SK-N-SH treated with all-trans-retinoic acid at 6 μM for 48 hours (cell line): ENCODE measurements around the gene STK33.

Source experiments
- BACH2 ChIP-seq: fragments of 250-450 bp; sonication (Bioruptor Pico); IDR thresholded peaks from 2 replicates; pipeline ENCODE4 v1.9.0; 2021; ENCODE audit warnings: mild to moderate bottlenecking, borderline replicate concordance
- CREB5 ChIP-seq: fragments of 250-450 bp; sonication (Bioruptor Pico); IDR thresholded peaks from 2 replicates; pipeline ENCODE4 v1.5.1; 2020; ENCODE audit warnings: low read depth, mild to moderate bottlenecking, moderate library complexity
- CSDC2 ChIP-seq: fragments of 250-450 bp; sonication (Bioruptor Pico); IDR thresholded peaks from 2 replicates; pipeline ENCODE4 v1.5.0; 2020; ENCODE audit warnings: mild to moderate bottlenecking, moderate library complexity
- GLIS3 ChIP-seq: fragments of 250-450 bp; sonication (Bioruptor Pico); IDR thresholded peaks from 2 replicates; pipeline ENCODE4 v1.5.0; 2020; ENCODE audit warnings: mild to moderate bottlenecking, moderate library complexity
- ISL1 ChIP-seq: fragments of 250-450 bp; sonication (Bioruptor Pico); IDR thresholded peaks from 2 replicates; pipeline ENCODE4 v2.1.2; 2022; ENCODE audit warnings: mild to moderate bottlenecking, moderate library complexity
- OSR1 ChIP-seq: fragments of 250-450 bp; sonication (Bioruptor Pico); IDR thresholded peaks from 2 replicates; pipeline ENCODE4 v1.8.0; 2022; ENCODE audit warnings: moderate library complexity, mild to moderate bottlenecking, inconsistent platforms
- PATZ1 ChIP-seq: fragments of 250-450 bp; sonication (Bioruptor Pico); IDR thresholded peaks from 2 replicates; pipeline ENCODE4 v1.8.0; 2020; ENCODE audit warnings: mild to moderate bottlenecking, moderate library complexity, borderline replicate concordance
- RARB ChIP-seq: fragments of 250-450 bp; sonication (Bioruptor Pico); IDR thresholded peaks from 2 replicates; pipeline ENCODE4 v1.8.0; 2021; ENCODE audit warnings: mild to moderate bottlenecking, moderate library complexity
- SNAI2 ChIP-seq: fragments of 250-450 bp; sonication (Bioruptor Pico); IDR thresholded peaks from 2 replicates; pipeline ENCODE4 v1.5.0; 2020; ENCODE audit warnings: mild to moderate bottlenecking, moderate library complexity
- ZFP3 ChIP-seq: fragments of 250-450 bp; sonication (Bioruptor Pico); IDR thresholded peaks from 2 replicates; pipeline ENCODE4 v1.5.0; 2020; ENCODE audit warnings: mild to moderate bottlenecking, moderate library complexity
- ZNF70 ChIP-seq: fragments of 450-650 bp; formaldehyde crosslinking; IDR thresholded peaks from 2 replicates; pipeline ENCODE4 v1.5.0; 2020; ENCODE audit warnings: mild to moderate bottlenecking, moderate library complexity
- ZNF8 ChIP-seq: fragments of 450-650 bp; formaldehyde crosslinking; IDR thresholded peaks from 2 replicates; pipeline ENCODE4 v1.5.0; 2020; ENCODE audit warnings: mild to moderate bottlenecking, moderate library complexity

- TF ChIP-seq RARB = no peak
- no peak for TF ChIP-seq OSR1 (CRISPR knock-in tag)
- TF ChIP-seq BACH2 = no peak
- no peak for TF ChIP-seq SNAI2 (CRISPR knock-in tag)
- no peak for TF ChIP-seq ZFP3 (CRISPR knock-in tag)
- no peak for TF ChIP-seq CREB5 (CRISPR knock-in tag)
- no peak for TF ChIP-seq CSDC2 (CRISPR knock-in tag)
- no peak for TF ChIP-seq PATZ1 (CRISPR knock-in tag)
- TF ChIP-seq ZNF8 (CRISPR knock-in tag) = no peak
- no peak for TF ChIP-seq ISL1 (CRISPR knock-in tag)
- TF ChIP-seq GLIS3 = no peak
- no peak for TF ChIP-seq ZNF70 (CRISPR knock-in tag)
Observed at GRCh38 chr11:8608652-8609051, 14.6 kb upstream of the STK33 start.
